GM10248 (cell line): ENCODE results near the gene EMX2.

Experiments
- CTCF ChIA-PET: fragments of 300-600 bp; sonication (Branson Sonifier 250); formaldehyde crosslinking; extraction: SDS; loops from one replicate; lab custom pipeline; 2021; ENCODE audit warnings: antibody characterized with exemption; lab: Yijun Ruan, JAX
- POLR2A ChIA-PET: fragments of 350-650 bp; sonication (Branson Sonifier 250); formaldehyde crosslinking; extraction: SDS; loops from one replicate; lab custom pipeline; 2020; ENCODE audit warnings: antibody characterized with exemption; lab: Yijun Ruan, JAX
- DNase-seq: peaks from one replicate; pipeline ENCODE4 v3.0.0; 2012; ENCODE audit errors: extremely low spot score
- CTCF ChIP-seq: IDR thresholded peaks from 2 replicates; pipeline ENCODE4 v1.5.1; 2012; ENCODE audit warnings: mild to moderate bottlenecking, low read depth; ENCODE audit errors: extremely low read depth, missing control alignments, control extremely low read depth

Gene EMX2

GRCh38 chr10:117590101-117590875 is 47.7 kb downstream of the EMX2 start:
- no peak for DNase-seq
- POLR2A ChIA-PET = no interaction called here
- CTCF ChIA-PET = no interaction called here
- TF ChIP-seq CTCF = no peak

GRCh38 chr10:117591043-117591442 is 48.5 kb downstream of the EMX2 start:
- DNase-seq = no peak
- CTCF ChIA-PET = no interaction called here
- POLR2A ChIA-PET = no interaction called here
- no peak for TF ChIP-seq CTCF

GRCh38 chr10:117594722-117595121 is 52.2 kb downstream of the EMX2 start:
- ChIA-PET CTCF (interaction anchor here (1.2 kb wide), 1 partner anchor 32 kb away, joined by 3 read pairs; no protein-coding TSS in a partner anchor), POLR2A (no interaction called here)
- no peak for DNase-seq
- no peak for TF ChIP-seq CTCF

GRCh38 chr10:117596706-117597105 is 54.2 kb downstream of the EMX2 start:
- CTCF ChIA-PET = no interaction called here

GRCh38 chr10:117597216-117597615 is 54.7 kb downstream of the EMX2 start:
- TF ChIP-seq CTCF = no peak
- ChIA-PET POLR2A (no interaction called here), CTCF (no interaction called here)
- DNase-seq = no peak

More at GRCh38 chr10:117596706-117597105, 54.2 kb downstream of the EMX2 start:
- POLR2A ChIA-PET = no interaction called here
- TF ChIP-seq CTCF = no peak
- DNase-seq = no peak
